GM19372 (cell line): ENCODE results near the gene SLC13A5.

Experiments used
- ATAC-seq: cut with Tn5 transposase; IDR thresholded peaks from one replicate; pipeline ENCODE4 v1.9.1; 2021; ENCODE audit warnings: mild to moderate bottlenecking, low read depth, moderate library complexity; ENCODE audit not compliant: unreplicated experiment

Gene SLC13A5

DNA sequence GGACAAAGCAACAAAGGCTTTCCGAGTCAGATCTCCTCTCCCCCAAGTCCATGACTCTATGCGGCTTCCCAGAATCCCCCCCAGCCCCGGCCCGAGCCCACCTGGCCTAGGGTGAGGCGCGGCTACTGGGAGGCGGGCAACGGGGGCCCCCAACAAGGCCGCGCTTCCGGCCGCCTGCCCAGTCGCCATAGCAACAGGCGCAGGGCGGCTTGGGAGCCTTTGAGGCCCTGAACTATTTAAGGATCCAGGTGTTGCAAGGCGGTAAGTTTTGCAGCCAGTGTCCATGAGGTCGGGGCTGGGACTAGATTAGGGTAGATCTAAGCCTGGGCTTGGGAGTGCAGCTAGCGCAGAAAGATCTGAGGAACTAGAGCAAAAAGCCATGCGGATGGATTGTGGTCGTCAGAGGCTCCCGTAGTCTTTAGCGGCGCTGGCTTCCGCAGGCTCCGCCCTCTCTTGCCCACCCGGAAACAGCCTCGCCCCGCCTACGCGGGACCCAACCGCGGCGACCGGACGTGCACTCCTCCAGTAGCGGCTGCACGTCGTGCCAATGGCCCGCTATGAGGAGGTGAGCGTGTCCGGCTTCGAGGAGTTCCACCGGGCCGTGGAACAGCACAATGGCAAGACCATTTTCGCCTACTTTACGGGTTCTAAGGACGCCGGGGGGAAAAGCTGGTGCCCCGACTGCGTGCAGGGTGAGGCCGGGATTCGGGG lies 72.5 kb downstream of the SLC13A5 start, which contains the start of the genes KIAA0753 and TXNDC17:
Gene KIAA0753, minus strand, starts transcription at position 176 of the 711 bp plus-strand sequence. CDS start 5,608 bp downstream, outside the sequence.
Gene TXNDC17, plus strand, starts transcription at position 525 of the 711 bp plus-strand sequence. Its CDS starts 23 bp downstream, at position 548.
- ATAC-seq = peak; percentile 91

DNA sequence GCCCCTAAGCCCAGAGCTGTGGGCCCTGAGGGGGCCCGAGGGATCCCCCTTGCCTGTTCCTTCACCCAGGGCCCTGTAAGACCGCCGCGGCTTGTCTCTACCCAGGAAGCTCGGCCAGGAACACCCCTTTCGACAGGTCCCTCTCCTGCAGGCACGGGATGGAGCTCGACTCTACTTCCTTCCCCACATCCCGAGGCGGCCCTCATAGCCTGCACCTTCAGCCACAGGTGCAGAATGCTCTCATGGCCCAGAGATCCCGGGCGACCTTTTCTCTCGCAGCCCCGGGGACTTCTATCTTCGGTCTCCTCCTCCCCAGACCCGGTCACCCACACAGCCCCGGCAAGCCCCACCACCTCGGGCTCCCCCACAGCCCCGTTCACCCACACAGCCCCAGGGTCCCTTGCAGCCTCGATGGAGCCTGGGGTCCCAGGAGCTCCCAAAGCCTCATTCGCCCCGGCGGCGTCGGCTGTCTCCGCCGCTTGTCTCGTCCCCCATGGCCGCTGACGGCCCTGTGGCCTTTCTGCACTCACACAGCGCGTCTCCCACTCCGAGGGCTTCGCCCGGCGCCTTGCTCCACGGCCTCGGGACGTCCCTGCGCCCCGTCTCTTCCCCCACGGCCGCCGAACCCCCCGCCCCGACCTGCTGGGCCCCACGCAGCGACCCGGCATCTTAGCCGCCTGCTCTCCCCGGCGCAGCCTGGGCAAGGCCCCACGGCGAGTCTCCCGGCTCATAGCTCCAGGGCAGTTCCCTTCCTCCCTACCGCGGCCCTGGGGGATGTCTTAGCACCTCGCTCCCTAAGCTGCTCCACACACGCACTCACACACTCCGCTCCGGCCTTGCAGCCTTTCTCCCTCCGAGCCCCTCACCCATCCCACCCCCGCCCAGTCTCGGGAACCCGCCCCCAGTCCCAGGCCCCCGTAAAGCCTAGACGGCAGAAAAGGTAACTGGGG lies 73.3 kb downstream of the SLC13A5 start:
- ATAC-seq = peak; percentile 12

DNA sequence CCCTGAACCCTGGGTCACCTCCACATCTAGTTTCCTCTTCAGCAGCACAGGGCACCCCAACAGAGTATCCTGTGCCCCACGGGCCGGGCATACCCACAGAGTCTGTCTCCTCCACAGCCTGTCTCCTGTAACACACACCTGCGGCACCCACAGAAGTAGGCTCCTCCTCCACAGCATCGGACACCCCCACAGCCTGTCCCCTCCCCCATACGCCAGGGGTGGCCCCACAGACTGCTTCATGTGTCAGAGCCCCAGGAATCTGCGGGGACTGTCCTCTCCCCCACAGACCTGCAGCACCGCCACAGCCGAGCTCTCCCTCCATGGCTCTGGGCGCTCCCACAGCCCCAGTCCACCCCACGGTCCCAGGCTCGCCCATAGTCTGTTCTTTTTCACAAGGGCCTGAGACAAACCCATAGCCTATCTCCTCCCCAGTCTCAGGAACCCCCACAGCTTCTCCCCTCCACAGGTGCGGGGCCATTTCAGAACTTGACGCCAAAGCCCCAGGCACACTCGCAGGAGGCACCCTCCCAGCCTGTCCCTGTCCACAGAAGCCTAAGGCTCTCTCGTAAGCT lies 74.1 kb downstream of the SLC13A5 start:
- no peak for ATAC-seq

DNA sequence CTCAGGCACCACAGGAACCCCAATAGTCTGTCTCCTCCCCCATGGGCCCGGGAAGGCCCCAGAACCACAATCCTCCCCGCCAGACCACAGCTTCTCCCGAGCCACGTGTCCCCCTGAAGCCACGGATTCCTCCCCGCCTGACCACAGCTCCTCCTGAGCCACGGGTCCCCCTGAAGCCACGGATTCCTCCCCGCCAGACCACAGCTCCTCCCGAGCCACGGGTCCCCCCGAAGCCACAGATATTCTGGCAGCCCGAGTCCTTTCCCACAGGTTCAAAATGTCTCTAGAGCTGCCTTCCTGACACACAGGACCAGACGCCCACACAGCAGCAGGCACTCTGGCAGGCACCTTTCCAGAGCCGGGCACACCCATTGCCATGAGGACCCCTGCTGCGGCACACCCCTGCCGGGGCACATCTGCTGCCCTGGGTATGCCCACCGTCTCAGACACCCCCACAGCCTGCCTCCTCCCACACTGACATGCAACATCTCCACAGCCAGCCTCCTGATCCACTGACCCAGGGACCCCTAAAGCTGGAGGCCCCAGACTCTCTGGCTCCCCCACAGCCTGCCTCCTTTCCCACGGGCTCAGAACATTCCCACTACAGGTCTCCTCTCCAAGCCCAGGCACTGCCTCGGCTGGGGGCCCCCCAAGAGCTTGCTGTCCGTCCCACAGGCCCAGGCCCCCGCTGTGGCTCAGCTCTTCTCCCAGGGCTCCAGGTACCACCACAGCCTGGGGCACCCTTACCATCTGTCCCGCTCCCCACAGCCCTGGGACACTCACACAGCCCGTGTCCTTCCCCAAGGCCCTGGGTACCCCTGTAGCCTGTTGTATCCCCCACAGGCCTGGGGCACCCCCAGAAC lies 74.9 kb downstream of the SLC13A5 start:
- no peak for ATAC-seq

DNA sequence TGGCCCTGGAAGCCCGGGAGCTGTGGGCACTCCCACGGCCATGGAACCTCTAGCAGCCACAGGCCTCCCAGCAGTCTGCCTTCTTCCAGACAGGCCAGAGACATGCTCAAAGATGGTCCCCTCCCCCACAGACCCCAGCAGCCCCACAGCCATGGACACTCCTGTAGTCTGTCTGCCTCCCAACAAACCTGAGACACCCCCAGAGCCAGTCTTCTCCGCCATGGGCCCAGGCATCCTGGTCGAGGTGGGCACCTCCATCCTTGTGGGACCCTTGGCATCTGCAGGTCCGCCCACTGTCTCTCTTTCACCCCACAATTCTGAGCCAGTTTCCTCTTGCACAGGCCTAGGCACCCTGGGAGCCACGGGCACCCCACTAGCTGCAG lies 75.7 kb downstream of the SLC13A5 start:
- no peak for ATAC-seq

DNA sequence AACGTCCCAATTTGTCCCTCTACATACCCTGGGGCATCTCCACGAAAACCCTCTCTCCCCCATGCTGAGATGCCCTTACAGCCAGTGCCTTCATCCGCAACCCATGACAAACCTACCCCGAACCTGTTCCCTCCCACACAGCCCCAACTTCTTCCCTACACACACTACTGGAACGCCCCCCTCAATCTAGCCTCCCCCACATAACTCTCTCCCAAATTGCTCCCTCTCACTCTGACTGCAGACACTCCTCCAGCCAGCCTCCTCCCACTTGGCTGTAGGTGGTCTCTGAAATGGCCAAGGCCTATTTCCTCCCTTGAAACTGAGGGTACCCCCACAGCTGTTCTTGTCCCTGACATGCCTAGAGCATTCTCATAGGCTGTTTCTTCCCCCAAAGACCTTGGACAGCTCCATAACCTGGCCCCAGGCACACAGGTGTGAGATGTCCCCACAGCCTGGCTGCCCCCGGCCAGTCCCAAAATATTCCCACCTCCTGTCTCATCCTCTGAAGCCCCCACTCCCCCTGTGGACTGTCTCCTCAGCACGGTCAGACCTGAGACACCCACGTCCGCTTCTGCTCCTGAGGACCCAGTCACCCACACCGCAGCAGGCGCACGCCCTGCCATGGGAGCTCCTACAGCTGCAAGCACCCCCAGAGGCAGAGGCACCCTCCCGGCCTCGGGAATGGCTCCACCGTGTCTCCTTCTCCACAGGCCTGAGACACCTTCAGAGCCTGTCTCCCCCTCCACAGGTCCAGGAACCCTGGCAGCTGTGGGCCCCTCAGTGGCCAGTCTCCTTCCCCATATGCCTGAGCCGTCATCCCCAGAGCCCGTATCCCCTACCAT lies 76.3 kb downstream of the SLC13A5 start:
- no peak for ATAC-seq

DNA sequence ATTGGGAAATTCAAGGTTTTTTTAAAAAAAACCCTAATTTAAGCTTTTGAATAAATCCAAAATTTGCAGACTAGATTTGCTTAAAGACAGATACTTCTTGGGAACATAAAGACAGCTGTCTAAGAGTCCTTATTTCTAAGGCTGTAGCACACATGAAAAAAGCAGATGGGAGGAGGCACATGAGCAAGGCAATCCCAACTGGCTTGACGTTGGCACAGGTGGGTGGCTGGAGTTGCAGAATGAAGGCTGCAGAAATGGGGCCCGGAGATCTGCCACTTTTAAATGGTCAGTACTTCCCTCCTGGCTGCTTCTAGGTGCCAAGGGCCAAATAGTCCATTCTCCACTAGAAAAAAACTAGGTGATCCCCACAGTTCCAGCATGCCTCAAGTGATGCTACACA lies 77.1 kb downstream of the SLC13A5 start:
- ATAC-seq = no peak
